HCT116 (cell line): ENCODE data around the gene CKS1B. TPM values are rescaled to one million over a fixed set of nuclear protein-coding genes. Genes with fewer than 3 reads are reported as not detected.

Source experiments
- ATAC-seq: fragments of 200-7000 bp; cut with Tn5 transposase; 2 replicates; pipeline ENCODE4 v1.9.1; 2020; ENCODE audit warnings: mild to moderate bottlenecking, moderate library complexity
- BruUV-seq: library from RNA; stranded (reverse); fragments of 400-500 nt; replicated peaks from 2 replicates; lab custom pipeline; 2021; lab: Mats Ljungman, UMichigan
- CTCF ChIA-PET: fragments of 300-600 bp; sonication (Branson Sonifier 250); formaldehyde crosslinking; loops from one replicate; lab custom pipeline; 2021; ENCODE audit warnings: antibody characterized with exemption; lab: Charles Lee
- POLR2A ChIA-PET: fragments of 300-600, 350-600 bp; sonication (Branson Sonifier 250); formaldehyde crosslinking; loops from one replicate; lab custom pipeline; 2021; ENCODE audit warnings: antibody characterized with exemption; lab: Charles Lee
- RAD21 ChIA-PET, 2 experiments: fragments of 300-600 bp; sonication (Branson Sonifier 250); formaldehyde crosslinking; loops; one replicate each; lab custom pipeline; 2023; ENCODE audit warnings: low total read pairs in 2 of 2; ENCODE audit not compliant: uncharacterized antibody in 2 of 2, unreplicated experiment in 2 of 2, low non-redundant PET in 1 of 2; lab: Charles Lee
- DNase-seq: peaks from one replicate; pipeline ENCODE4 v3.0.0-alpha.2; 2010; ENCODE audit warnings: low read depth, low spot score
- H2AFZ ChIP-seq: fragments of 200-600 bp; shearing (Covaris generic), sonication (generic); 2 replicates; pipeline ENCODE4 v1.6.1; 2017; ENCODE audit warnings: low read depth, mixed run types, mixed read lengths, antibody characterized with exemption, low read length; ENCODE audit not compliant: poor library complexity, severe bottlenecking
- H3K27ac ChIP-seq: 2 replicates; pipeline ENCODE4 v1.5.1; 2012; ENCODE audit warnings: low read depth, low read length
- H3K27me3 ChIP-seq: fragments of 200-600 bp; sonication (generic); 2 replicates; pipeline ENCODE4 v1.6.1; 2016; ENCODE audit warnings: mixed run types, low read length, mixed read lengths; ENCODE audit not compliant: insufficient read depth
- H3K36me3 ChIP-seq, 2 experiments: fragments of 200-500 bp in 1 of 2; fragments of 200-600 bp in 1 of 2; sonication (Bioruptor generic) in 1 of 2; sonication (generic) in 1 of 2; 2 replicates each; pipeline versions ENCODE4 v1.5.1 to v1.6.1; 2014 to 2016; ENCODE audit warnings: low read length in 2 of 2, inconsistent platforms in 1 of 2, mixed read lengths in 1 of 2, mixed run types in 1 of 2; ENCODE audit not compliant: insufficient read depth in 2 of 2, control insufficient read depth in 1 of 2
- H3K4me1 ChIP-seq, 2 experiments: fragments of 200-600 bp in 1 of 2; sonication (generic) in 1 of 2; 2 replicates each; pipeline versions ENCODE4 v1.5.1 to v1.6.1; 2012 to 2017; ENCODE audit warnings: low read length in 2 of 2, inconsistent platforms in 1 of 2, mild to moderate bottlenecking in 1 of 2, mixed read lengths in 1 of 2, mixed run types in 1 of 2, moderate library complexity in 1 of 2; ENCODE audit not compliant: insufficient read depth in 2 of 2, control insufficient read depth in 1 of 2
- H3K4me2 ChIP-seq: fragments of 200-600 bp; sonication (generic); 2 replicates; pipeline ENCODE4 v1.6.1; 2017; ENCODE audit warnings: mixed run types, low read length, mixed read lengths
- H3K4me3 ChIP-seq, 2 experiments: fragments of 200-600 bp in 1 of 2; sonication (generic) in 1 of 2; replicated peaks in 1 of 2; 2 replicates each; pipeline ENCODE4 v1.5.1; 2011 to 2016; ENCODE audit warnings: low read length in 2 of 2, control low read depth in 1 of 2, low read depth in 1 of 2, mild to moderate bottlenecking in 1 of 2, mixed read lengths in 1 of 2, mixed run types in 1 of 2
- H3K79me2 ChIP-seq: fragments of 200-600 bp; sonication (generic); 2 replicates; pipeline ENCODE4 v1.6.1; 2017; ENCODE audit warnings: mild to moderate bottlenecking, mixed run types, low read length, moderate library complexity, mixed read lengths; ENCODE audit not compliant: insufficient read depth
- H3K9ac ChIP-seq: fragments of 200-600 bp; sonication (generic); 2 replicates; pipeline ENCODE4 v1.6.1; 2016; ENCODE audit warnings: low read length, mixed read lengths
- H3K9me2 ChIP-seq: fragments of 200-600 bp; sonication (generic), shearing (Covaris generic); 2 replicates; pipeline ENCODE4 v1.6.1; 2017; ENCODE audit warnings: mixed run types, mild to moderate bottlenecking, moderate library complexity; ENCODE audit not compliant: insufficient read depth
- H3K9me3 ChIP-seq, 2 experiments: fragments of 200-500 bp in 1 of 2; fragments of 200-600 bp in 1 of 2; sonication (Bioruptor generic) in 1 of 2; sonication (generic) in 1 of 2; 2 replicates each; pipeline ENCODE4 v1.6.1; 2014 to 2017; ENCODE audit warnings: low read length in 2 of 2, mixed read lengths in 2 of 2, inconsistent platforms in 1 of 2, low read depth in 1 of 2, mild to moderate bottlenecking in 1 of 2, mixed run types in 1 of 2, moderate library complexity in 1 of 2; ENCODE audit not compliant: control insufficient read depth in 1 of 2, insufficient read depth in 1 of 2
- H4K20me1 ChIP-seq: fragments of 200-600 bp; sonication (generic), shearing (Covaris generic); 2 replicates; pipeline ENCODE4 v1.6.1; 2017; ENCODE audit warnings: mixed run types, mild to moderate bottlenecking, moderate library complexity; ENCODE audit not compliant: insufficient read depth
- CBX3 ChIP-seq: IDR thresholded peaks from 2 replicates; pipeline ENCODE4 v1.6.1; 2012; ENCODE audit warnings: low read depth
- CEBPB ChIP-seq: IDR thresholded peaks from 2 replicates; pipeline ENCODE4 v1.6.1; 2012; ENCODE audit warnings: low read depth
- EGR1 ChIP-seq: IDR thresholded peaks from 2 replicates; pipeline ENCODE4 v1.6.1; 2012; ENCODE audit warnings: low read depth
- ELF1 ChIP-seq: IDR thresholded peaks from 2 replicates; pipeline ENCODE4 v1.6.1; 2012; ENCODE audit warnings: low read depth, borderline replicate concordance
- EZH2phosphoT487 ChIP-seq: fragments of 200-600 bp; IDR thresholded peaks from 2 replicates; pipeline ENCODE4 v1.6.1; 2018; ENCODE audit warnings: antibody characterized with exemption, borderline replicate concordance
- FOSL1 ChIP-seq: IDR thresholded peaks from 2 replicates; pipeline ENCODE4 v1.6.1; 2012; ENCODE audit warnings: low read depth
- RAD21 ChIP-seq: IDR thresholded peaks from 2 replicates; pipeline ENCODE4 v1.6.1; 2012; ENCODE audit warnings: low read depth, mild to moderate bottlenecking
- SIN3A ChIP-seq: IDR thresholded peaks from 2 replicates; pipeline ENCODE4 v1.6.1; 2012; ENCODE audit warnings: low read depth
- TCF7L2 ChIP-seq: IDR thresholded peaks from 2 replicates; pipeline ENCODE4 v1.7.0; 2011; ENCODE audit warnings: borderline replicate concordance, inconsistent platforms; ENCODE audit not compliant: insufficient read depth, insufficient read length; ENCODE audit errors: extremely low read depth
- YY1 ChIP-seq: IDR thresholded peaks from 2 replicates; pipeline ENCODE4 v1.6.1; 2011; ENCODE audit warnings: low read length, low read depth, moderate library complexity, mild to moderate bottlenecking; ENCODE audit not compliant: insufficient replicate concordance; ENCODE audit errors: extremely low read depth
- ZFX ChIP-seq: fragments of 450-650 bp; IDR thresholded peaks from 2 replicates; pipeline ENCODE4 v1.6.1; 2017
- intact Hi-C: fragments of 100-400 bp; cut with micrococcal nuclease; formaldehyde crosslinking; loops from 2 replicates; pipeline ENCODE4 v1.10.0; 2022
- total RNA-seq: library from RNA; stranded (reverse); gene quantifications from one replicate; pipeline ENCODE4 v1.2.1, GENCODE V29; 2021; ENCODE audit not compliant: unreplicated experiment
- TF ChIP-seq, protein P1 (sequence below): IDR thresholded peaks from 2 replicates; pipeline ENCODE4 v1.6.1; 2012; ENCODE audit warnings: low read depth
- TF ChIP-seq, protein P2 (sequence below): IDR thresholded peaks from 2 replicates; pipeline ENCODE4 v1.6.1; 2011; ENCODE audit warnings: mild to moderate bottlenecking, low read length, moderate library complexity; ENCODE audit not compliant: insufficient replicate concordance; ENCODE audit errors: extremely low read depth
- TF ChIP-seq, protein P3 (sequence below), 3 experiments: fragments of 200-600 bp in 1 of 3; sonication (generic) in 1 of 3; IDR thresholded peaks in 2 of 3; conservative IDR thresholded peaks in 1 of 3; 2 replicates each; pipeline ENCODE4 v1.5.1; 2012 to 2017; ENCODE audit warnings: low read depth in 2 of 3, low read length in 2 of 3, antibody characterized with exemption in 1 of 3, borderline replicate concordance in 1 of 3, control low read depth in 1 of 3, mild to moderate bottlenecking in 1 of 3, mixed read lengths in 1 of 3, mixed run types in 1 of 3, moderate library complexity in 1 of 3; ENCODE audit not compliant: insufficient read depth in 1 of 3
- TF ChIP-seq, protein P4 (sequence below): IDR thresholded peaks from 2 replicates; pipeline ENCODE4 v1.6.1; 2012

CKS1B gene
- total RNA-seq, 1 experiment from 2014 or later = 229 TPM

DNA sequence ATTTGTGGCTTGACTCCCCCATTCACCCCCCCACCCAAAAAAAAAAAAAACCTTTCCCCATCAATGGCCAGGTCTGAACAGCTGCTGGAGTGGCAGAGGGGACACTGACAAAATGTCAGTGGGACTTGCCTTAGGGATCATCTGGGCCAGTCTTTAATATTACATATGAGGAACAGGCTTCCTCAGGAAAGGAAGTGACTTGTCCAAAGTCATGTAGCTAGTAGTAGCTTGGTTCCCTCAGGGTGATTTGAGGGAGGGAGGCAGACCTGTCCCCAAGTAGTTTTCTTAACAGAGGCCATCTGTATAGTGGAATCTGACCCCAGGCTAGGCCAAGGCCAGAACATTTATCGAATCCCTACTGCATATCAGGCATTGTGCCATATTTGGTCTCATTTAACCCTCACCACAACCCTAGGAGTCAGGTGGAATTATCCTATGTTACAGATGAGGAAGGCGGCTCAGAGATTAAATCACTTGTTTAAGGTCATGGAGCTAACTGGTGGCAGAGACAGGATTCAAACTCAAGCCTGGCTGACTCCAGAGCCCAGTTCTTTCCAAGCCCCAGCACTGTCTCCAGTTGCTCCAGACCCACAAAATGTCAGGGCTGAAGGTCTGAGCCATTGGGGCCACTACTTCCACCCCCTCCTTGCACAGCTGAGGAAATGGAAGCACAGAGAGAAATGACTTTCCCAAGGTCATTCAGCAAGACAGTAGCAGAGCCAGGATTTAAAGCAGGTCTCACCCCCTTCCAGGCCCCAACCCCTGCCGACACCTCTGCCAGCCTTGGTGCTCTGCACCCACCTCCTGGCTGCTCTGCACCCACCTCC lies 38.5 kb downstream of the CKS1B start (continued):
- TF ChIP-seq, protein P1, sequence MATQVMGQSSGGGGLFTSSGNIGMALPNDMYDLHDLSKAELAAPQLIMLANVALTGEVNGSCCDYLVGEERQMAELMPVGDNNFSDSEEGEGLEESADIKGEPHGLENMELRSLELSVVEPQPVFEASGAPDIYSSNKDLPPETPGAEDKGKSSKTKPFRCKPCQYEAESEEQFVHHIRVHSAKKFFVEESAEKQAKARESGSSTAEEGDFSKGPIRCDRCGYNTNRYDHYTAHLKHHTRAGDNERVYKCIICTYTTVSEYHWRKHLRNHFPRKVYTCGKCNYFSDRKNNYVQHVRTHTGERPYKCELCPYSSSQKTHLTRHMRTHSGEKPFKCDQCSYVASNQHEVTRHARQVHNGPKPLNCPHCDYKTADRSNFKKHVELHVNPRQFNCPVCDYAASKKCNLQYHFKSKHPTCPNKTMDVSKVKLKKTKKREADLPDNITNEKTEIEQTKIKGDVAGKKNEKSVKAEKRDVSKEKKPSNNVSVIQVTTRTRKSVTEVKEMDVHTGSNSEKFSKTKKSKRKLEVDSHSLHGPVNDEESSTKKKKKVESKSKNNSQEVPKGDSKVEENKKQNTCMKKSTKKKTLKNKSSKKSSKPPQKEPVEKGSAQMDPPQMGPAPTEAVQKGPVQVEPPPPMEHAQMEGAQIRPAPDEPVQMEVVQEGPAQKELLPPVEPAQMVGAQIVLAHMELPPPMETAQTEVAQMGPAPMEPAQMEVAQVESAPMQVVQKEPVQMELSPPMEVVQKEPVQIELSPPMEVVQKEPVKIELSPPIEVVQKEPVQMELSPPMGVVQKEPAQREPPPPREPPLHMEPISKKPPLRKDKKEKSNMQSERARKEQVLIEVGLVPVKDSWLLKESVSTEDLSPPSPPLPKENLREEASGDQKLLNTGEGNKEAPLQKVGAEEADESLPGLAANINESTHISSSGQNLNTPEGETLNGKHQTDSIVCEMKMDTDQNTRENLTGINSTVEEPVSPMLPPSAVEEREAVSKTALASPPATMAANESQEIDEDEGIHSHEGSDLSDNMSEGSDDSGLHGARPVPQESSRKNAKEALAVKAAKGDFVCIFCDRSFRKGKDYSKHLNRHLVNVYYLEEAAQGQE = no peak
- TF ChIP-seq, protein P2, sequence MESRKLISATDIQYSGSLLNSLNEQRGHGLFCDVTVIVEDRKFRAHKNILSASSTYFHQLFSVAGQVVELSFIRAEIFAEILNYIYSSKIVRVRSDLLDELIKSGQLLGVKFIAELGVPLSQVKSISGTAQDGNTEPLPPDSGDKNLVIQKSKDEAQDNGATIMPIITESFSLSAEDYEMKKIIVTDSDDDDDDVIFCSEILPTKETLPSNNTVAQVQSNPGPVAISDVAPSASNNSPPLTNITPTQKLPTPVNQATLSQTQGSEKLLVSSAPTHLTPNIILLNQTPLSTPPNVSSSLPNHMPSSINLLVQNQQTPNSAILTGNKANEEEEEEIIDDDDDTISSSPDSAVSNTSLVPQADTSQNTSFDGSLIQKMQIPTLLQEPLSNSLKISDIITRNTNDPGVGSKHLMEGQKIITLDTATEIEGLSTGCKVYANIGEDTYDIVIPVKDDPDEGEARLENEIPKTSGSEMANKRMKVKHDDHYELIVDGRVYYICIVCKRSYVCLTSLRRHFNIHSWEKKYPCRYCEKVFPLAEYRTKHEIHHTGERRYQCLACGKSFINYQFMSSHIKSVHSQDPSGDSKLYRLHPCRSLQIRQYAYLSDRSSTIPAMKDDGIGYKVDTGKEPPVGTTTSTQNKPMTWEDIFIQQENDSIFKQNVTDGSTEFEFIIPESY = no peak
- TF ChIP-seq CEBPB = no peak

DNA sequence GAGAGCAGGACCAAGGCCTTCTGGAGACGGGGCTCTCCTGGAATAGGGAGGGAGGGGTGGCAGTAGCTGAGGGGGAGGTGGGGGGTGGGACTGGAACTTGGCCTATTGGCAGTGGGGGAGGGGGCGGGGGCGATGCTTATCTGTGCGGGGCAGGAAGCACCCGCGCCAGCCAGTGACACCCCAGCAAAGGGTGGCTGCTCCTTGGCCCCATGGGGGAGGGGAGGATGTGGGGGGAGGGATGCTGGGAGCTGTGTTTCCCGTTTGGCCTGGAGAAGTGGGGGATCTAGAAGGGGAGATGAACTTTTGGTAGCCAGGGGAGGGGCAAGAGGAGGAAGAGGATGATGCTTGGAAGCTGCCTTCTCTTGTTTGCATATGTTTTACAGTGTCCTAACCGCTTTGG lies 39.2 kb downstream of the CKS1B start:
- Histone ChIP-seq H4K20me1 (no peaks in the 10 kb centered on the region), H3K9me2 (no peaks in the 10 kb centered on the region), H3K27me3 (no peaks in the 10 kb centered on the region), H3K9ac (no peak overlapping the region), H3K4me2 (no peak overlapping the region), H3K36me3 (peaks cover 12 to 27% of the 10 kb centered on the region in 2 experiments; a peak in 3 of 4 replicates), H3K4me3 (no peak overlapping the region), H3K9me3 (no peaks in the 10 kb centered on the region), H3K79me2 (peaks cover 42% of the 10 kb centered on the region; the same call in 1 of the 2 replicates), H3K4me1 (peaks cover 24 to 61% of the 10 kb centered on the region in 2 experiments), H2AFZ (no peak overlapping the region), H3K27ac (no peak overlapping the region)
- DNase-seq = no peak
- intact Hi-C loops = no loop called here
- no TSS peak for BruUV-seq
- ATAC-seq = no peak
- ChIA-PET RAD21 (no interaction called here), CTCF (no interaction called here), POLR2A (no interaction called here)
- TF ChIP-seq, protein P3, sequence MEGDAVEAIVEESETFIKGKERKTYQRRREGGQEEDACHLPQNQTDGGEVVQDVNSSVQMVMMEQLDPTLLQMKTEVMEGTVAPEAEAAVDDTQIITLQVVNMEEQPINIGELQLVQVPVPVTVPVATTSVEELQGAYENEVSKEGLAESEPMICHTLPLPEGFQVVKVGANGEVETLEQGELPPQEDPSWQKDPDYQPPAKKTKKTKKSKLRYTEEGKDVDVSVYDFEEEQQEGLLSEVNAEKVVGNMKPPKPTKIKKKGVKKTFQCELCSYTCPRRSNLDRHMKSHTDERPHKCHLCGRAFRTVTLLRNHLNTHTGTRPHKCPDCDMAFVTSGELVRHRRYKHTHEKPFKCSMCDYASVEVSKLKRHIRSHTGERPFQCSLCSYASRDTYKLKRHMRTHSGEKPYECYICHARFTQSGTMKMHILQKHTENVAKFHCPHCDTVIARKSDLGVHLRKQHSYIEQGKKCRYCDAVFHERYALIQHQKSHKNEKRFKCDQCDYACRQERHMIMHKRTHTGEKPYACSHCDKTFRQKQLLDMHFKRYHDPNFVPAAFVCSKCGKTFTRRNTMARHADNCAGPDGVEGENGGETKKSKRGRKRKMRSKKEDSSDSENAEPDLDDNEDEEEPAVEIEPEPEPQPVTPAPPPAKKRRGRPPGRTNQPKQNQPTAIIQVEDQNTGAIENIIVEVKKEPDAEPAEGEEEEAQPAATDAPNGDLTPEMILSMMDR (IDR thresholded peaks at IDR 0.05 in 2 of 3, conservative IDR thresholded peaks at IDR 0.05 in 1 of 3; ENCODE audit: borderline replicate concordance in 1 of 3, insufficient read depth in 1 of 3, low read depth in 2 of 3, low read length in 2 of 3) = no peak
- TF ChIP-seq, protein P4, sequence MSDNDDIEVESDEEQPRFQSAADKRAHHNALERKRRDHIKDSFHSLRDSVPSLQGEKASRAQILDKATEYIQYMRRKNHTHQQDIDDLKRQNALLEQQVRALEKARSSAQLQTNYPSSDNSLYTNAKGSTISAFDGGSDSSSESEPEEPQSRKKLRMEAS = no peak
- TF ChIP-seq SIN3A (no peak), FOSL1 (no peak), YY1 (no peak), ELF1 (no peak), ZFX (no peak), CBX3 (no peak), RAD21 (no peak), EGR1 (no peak), TCF7L2 (no peak), EZH2phosphoT487 (no peak)
